HG03066 (cell line): ENCODE results near the gene PLEKHG4B.
"Not testable (repeated sequence)": the region's sequence is repeated elsewhere in the genome, so short reads cannot be mapped to it uniquely, and the experiment has no call there.

Experiments
- ATAC-seq: cut with Tn5 transposase; IDR thresholded peaks from one replicate; pipeline ENCODE4 v1.9.1; 2021; ENCODE audit warnings: low read depth; ENCODE audit not compliant: unreplicated experiment

PLEKHG4B gene

DNA sequence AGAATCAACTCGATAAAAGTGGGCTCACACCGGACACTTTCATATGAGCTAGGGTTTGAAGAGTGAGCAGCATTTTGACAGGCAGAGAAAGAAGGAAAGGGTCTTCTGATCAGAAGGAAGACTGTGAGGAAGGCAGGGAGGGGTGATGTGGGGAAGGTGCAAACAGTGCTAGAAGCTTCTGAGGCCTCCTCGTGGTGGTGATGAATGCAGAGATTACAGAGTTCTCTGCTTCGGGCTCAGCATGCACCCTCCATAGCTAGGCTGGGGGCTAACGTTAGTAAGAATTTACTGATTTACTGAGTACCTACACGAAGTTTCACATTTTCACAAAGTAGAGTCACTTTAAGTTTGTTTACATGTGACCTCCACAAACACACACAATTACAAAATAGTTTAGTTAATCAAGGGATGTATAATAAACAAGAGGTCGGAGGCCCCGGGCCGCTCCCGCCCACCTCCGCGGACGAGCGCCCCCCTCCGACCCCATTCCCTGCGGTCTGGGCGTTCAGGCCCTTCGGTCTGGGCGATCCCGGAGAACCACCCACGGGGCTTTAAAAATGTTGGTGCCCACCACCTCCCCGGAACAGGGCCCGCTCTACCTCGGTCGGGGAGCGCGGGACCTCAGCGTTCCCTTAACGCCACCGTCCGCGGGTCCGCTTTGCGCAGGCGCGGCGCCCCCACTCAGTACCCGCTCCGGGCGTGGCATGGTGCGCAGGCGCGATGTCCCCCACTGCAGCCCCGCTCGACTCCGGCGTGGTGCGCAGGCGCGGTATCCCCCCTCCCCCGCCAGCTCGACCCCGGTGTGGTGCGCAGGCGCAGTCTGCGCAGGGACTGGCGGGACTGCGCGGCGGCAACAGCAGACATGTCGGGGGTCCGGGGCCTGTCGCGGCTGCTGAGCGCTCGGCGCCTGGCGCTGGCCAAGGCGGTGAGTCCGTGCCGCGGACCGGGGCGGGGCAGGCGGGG, 125.8 kb downstream of the PLEKHG4B start, which contains the start of the genes CCDC127 and SDHA:
Gene CCDC127, minus strand, starts transcription at position 660 of the 963 bp plus-strand sequence. CDS start 1,304 bp downstream, outside the sequence.
Gene SDHA, plus strand, starts transcription at position 827 of the 963 bp plus-strand sequence. Its CDS starts 36 bp downstream, at position 863.
- peak; percentile 70 for ATAC-seq

DNA sequence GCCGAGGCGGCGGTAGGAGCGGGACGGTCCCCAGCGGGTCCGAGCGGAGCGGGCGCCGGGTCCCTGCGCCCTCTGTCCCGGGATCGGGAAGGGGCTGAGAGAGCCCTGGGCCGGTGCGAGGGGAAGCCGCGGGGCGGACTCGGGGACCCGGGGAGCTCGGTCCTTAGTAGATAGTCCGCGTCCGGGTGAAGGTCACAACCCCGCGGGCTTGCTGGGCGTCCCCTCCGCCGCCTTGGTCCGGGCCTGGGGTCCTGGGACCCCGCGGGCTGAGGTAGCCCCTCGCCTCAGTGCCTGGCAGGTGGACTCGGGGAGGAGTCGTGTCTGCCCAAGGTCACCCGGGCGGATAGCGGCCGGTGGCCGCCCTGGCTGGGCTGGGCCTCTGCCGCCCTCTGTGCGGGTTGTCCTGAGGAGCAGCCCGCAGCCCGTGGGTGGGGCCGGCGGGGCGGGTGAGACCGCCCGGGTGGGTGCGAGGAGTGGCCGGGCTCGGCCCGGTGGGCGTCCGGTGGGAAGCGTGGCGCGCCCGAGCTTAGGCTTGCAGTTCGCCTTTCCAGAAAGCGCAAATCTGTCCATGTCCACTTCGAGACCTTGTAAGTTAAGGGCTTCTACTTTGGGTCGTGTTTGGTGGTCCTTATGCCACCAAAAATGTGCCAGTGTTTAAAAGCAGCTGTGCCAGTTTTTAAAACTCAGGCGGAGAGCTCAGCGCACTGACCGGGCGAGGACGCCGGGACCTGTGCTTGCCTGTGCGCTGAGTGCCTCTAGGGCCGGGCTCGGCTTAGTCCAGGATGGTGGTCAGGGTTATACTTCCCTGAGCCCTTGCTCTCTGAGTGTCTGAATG, 126.7 kb downstream of the PLEKHG4B start:
- peak; percentile 25 for ATAC-seq

DNA sequence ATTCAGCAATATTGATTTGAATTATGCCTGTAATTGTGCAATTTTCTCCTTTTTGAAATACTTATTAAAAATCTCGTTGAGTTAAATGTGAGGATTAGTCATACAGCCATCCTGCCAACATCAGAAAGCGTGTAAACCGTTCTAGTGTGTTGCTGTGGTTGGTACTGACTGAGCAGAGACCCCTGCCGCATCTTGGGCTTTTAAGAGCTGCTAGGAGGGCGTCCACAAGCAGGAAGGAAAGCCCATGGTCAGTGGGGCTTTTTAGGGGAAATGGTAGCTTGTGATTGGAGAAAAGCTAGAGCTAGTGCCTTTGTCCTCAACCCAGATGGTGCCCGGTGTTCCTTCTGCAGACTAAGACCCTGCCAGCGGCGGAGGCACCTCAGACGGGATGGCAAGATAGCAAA, 127.5 kb downstream of the PLEKHG4B start:
- ATAC-seq: no peak

DNA sequence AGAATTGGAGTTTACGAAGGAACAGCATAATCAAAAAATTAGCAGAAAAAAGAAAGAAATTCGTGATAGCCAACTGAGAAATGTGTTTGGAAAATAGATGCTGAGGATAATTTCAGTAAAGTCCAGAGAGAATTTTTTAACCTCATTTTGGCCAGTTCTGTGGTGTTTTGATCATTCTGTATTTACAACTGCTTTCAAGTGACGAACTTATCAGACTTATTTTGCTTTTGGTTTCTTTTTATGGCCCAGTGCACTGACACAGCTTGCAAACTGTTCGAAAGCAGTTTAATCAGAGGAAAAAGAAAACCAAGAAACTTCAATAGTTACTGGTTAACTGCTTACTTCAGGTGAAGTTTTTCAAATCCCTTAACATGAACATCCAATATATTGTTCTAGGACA, 128.0 kb downstream of the PLEKHG4B start:
- no peak for ATAC-seq

DNA sequence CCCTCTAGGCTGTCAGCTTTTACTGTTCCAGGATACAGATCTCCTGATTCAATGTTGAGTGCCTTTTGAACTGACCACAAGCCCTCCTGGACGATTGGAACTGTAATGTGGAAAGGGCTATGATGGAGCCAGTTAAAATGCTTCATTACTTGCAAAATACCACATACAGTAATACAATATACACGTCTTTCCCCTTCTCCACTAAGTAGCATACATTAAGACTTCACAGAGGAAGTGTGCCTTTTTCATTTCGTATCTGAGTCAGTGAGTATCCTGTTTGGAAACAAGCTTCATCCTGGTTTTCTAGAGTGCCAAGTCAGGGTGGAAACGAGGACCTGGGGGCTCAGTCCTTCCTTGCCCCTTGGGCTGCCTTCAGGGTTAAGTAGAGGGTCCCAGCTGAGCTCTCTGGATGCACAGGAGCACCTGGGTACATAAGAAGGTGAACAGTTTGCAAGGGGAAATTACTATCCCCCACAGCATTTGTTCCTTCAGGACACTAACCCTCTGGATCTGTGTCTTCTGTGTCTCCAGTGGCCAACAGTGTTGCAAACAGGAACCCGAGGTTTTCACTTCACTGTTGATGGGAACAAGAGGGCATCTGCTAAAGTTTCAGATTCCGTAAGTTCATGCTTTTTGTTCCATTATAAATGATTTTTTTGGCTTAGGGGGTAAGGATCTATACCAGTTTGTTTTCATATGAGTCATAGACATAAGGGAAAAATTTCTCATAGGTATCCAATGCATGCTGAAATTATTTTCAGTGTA, 131.2 kb downstream of the PLEKHG4B start:
- ATAC-seq: not testable (repeated sequence)

- ATAC-seq: no peak
Observed at GRCh38 chr5:223791-224190, 131.8 kb downstream of the PLEKHG4B start.

- ATAC-seq: no peak
Observed at GRCh38 chr5:225334-225733, 133.4 kb downstream of the PLEKHG4B start.

DNA sequence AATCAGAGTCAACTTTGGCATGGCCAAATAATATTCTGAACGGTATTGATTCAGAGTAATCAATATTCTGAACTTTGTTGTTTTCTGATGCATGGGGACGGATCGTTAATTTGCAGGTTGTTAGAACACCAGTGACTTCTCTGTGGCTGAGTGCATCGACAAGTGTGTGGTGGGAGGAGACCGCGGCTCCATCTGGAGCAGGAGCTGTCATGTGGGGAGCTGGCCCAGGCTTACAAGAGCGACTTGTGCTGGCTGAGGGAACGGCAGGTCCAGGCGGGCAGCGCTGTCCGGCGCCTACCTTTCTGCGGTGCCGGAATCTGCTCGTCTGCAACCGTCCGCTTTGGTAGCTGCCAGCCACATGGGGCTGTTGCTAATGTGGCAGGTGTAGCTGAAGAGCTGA, 135.4 kb downstream of the PLEKHG4B start:
- not testable (repeated sequence) for ATAC-seq

DNA sequence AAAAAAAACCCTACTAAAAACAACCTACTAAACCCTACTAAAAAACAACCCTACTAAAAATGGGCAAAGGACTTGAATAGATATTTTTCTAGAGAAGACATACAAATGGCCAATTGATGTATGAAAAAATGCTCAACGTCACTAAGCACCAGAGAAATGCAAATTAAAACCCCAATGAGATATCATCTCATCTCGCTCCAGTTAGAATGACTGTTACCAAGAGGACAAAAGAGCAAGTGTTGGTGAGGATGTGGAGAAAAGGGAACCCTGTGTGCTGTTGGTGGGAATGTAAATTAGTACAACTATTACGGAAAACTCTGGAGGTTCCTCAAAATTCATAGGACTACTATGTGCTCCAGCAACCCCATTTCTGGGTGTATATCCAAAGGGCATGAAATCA, 136.9 kb downstream of the PLEKHG4B start:
- ATAC-seq: no peak

DNA sequence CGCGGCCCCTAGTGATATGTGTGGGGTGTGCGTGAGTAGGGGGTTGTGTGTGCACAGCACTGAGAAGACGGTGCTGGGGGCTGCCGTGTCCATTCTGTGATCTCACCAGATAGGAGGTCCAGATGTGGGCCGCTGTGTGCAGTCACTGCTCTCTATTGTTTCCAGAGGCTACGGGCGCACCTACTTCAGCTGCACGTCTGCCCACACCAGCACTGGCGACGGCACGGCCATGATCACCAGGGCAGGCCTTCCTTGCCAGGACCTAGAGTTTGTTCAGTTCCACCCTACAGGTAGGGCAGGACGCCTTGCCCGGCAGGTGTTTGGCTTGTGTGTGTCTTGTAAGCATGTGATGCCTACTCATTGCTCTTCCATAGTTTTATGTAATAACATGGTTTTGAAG, 138.7 kb downstream of the PLEKHG4B start:
- no peak for ATAC-seq

DNA sequence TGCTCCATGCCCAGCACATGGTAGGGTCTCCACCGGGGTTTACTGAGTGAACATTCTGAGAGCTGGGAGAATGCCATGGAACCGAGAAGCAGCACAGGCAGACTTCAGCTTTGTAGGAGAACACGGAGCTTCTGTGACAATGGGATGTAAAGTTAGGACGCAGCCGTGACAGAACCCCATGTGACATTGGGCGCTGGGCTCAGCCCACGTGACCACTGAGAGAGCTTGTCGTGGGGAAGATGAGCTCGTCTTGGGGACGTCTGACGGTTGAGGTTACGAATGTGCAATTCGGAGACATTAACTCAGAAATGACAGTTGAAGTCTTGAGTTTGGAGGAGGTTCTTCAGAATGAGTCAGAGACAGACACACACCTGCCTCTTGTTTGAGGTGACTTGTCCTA, 139.7 kb downstream of the PLEKHG4B start:
- ATAC-seq: no peak

DNA sequence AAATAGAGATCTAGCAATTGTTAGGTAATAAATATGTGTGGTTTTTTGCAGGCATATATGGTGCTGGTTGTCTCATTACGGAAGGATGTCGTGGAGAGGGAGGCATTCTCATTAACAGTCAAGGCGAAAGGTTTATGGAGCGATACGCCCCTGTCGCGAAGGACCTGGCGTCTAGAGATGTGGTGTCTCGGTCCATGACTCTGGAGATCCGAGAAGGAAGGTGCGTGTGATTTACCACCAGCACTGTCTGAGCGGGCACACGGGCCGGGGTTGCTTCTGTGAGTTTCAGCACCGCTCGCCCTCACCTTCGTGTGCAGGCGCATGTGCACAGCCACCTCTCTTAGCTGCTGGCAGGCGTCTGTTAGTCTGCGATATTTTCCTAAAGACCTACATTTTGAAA, 141.5 kb downstream of the PLEKHG4B start:
- not testable (repeated sequence) for ATAC-seq

DNA sequence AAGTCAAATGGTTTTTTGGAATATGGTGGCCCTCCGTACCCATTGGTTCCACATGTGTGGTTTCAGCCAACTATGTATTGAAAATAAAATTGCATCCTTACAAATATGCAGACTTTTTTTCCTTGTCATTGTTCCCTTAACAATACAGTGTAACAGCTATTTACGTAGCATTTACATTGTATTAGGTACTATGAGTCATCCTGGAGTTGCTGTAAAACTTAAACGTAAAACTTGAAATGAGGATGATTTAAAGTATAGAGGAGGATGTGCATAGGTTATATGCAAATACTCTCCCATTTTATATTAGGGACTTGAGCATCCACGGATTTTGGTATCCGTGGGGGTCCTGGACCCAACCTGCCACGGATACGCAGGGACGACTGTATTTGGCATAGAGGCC, 142.5 kb downstream of the PLEKHG4B start:
- ATAC-seq: no peak

DNA sequence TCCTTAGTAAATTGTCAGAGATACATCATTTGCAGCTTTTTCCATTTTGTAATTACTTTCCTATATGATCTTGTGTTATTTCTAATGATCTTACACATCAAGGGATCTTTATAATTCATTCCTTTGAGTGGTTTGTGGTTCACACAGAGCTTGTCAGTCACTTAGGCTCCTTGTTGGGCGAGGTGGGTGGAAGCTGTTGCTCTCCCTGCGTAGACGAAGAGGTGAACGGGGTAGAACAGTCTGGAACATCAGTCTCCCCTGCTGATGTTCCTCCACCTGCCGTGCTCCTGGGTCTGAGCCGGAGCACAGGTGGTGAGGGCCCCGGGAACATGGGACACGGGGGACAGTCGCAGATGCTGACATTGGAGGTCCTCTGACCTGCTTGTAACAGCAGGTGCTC, 143.6 kb downstream of the PLEKHG4B start:
- ATAC-seq: not testable (repeated sequence)

DNA sequence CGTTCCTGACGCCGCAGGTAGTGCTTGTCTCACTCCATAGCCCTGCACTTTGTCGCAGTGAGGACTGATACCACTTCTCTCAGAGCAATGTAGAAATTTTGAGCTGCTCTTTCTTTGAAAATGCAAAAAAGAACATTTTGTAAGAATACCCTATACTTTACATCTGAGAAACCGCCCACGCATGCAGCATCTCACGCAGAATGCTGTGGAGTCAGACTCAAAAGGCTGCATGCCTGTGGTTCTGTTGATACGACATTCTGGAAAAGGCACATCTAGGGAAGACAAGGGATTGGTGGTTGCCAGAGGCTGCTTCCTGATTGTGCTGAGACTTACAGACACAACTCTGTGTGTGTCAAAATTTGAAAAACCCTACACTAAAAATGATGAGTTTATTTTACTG, 146.0 kb downstream of the PLEKHG4B start:
- not testable (repeated sequence) for ATAC-seq
